Body of pancreas (tissue), 4 donors: Measurements from ENCODE around the gene MYO15B. TPM values are rescaled to one million over a fixed set of nuclear protein-coding genes. Genes with fewer than 3 reads are reported as not detected.

Experiments used
- ATAC-seq: fragments of 150-250 bp; one replicate; pipeline ENCODE4 v1.9.1; 2016
- DNase-seq, 4 donors: peaks; one replicate each; pipeline ENCODE4 v3.0.0-alpha.2; 2019
- H3K27ac ChIP-seq, 4 donors: fragments of 200-600 bp; sonication (generic); 1 replicate in 3 of 4; 2 replicates in 1 of 4; pipeline versions ENCODE4 v1.5.1 to v1.6.1; 2016 to 2019; ENCODE audit warnings: mild to moderate bottlenecking in 1 of 4, mixed read lengths in 1 of 4, moderate library complexity in 1 of 4
- H3K27me3 ChIP-seq, 2 donors: fragments of 200-600 bp; sonication (generic); one replicate each; pipeline ENCODE4 v1.6.0; 2016; ENCODE audit warnings: mild to moderate bottlenecking in 1 of 2
- H3K36me3 ChIP-seq, 2 donors: fragments of 200-600 bp; sonication (generic); replicated peaks in 1 of 2; 2 replicates each; pipeline ENCODE4 v1.5.1; 2016; ENCODE audit warnings: low read depth in 2 of 2; ENCODE audit not compliant: insufficient read depth in 1 of 2
- H3K4me1 ChIP-seq: fragments of 200-600 bp; sonication (generic); one replicate; pipeline ENCODE4 v1.6.0; 2016
- H3K4me3 ChIP-seq, 2 donors: fragments of 200-600 bp; sonication (generic); 1 replicate in 1 of 2; 2 replicates in 1 of 2; pipeline ENCODE4 v1.5.1; 2016 to 2019
- H3K9me3 ChIP-seq, 3 donors: fragments of 200-600 bp; sonication (generic); 1 replicate in 2 of 3; 2 replicates in 1 of 3; pipeline ENCODE4 v1.5.1; 2016
- CTCF ChIP-seq, 7 experiments: fragments of 450-650 bp in 4 of 7; fragments of 200-600 bp in 3 of 7; sonication (generic) in 3 of 7; IDR thresholded peaks; one replicate each; pipeline ENCODE4 v1.5.1; 2016 to 2019; ENCODE audit warnings: antibody characterized with exemption in 7 of 7
- POLR2A ChIP-seq, 3 donors: fragments of 450-650 bp; IDR thresholded peaks; one replicate each; pipeline ENCODE4 v1.6.1; 2016; ENCODE audit warnings: antibody characterized with exemption in 3 of 3, mild to moderate bottlenecking in 2 of 3
- WGBS, 2 donors: methylation state at CpG; one replicate each; pipeline ENCODE4 v1.1.5; 2017; 5-methylcytosine and 5-hydroxymethylcytosine counted together
- intact Hi-C: fragments of 100-400 bp; cut with DNase I; formaldehyde crosslinking; loops from one replicate; pipeline ENCODE4 v1.15.1; 2023
- total RNA-seq, 2 donors: library from RNA; depleted of rRNA; stranded (reverse); fragments of >200 nt; gene quantifications; one replicate each; pipeline ENCODE4 v1.1.0, GENCODE V29; 2016

The MYO15B gene
- total RNA-seq, 2 donors from 2014 or later: 61.2 to 183 TPM

GRCh38 chr17:75584849-75585175, 2.8 kb upstream of the MYO15B start:
- Histone ChIP-seq H3K9me3 (no peaks in the 10 kb centered on the region), H3K27me3 (no peaks in the 10 kb centered on the region), H3K4me3 (no peak overlapping the region), H3K4me1 (peaks cover 21% of the 10 kb centered on the region), H3K36me3 (no peaks in the 10 kb centered on the region), H3K27ac (no peak overlapping the region)
- no peak for TF ChIP-seq CTCF (IDR thresholded peaks at IDR 0.05)
- TF ChIP-seq POLR2A (IDR thresholded peaks at IDR 0.05): no peak
- DNase-seq (no peak), ATAC-seq (no peak)
- intact Hi-C loops: no loop called here
- 83 to 85% methylated on average over 5 to 7 of the region's 7 CpGs for WGBS, 2 donors

GRCh38 chr17:75588596-75589011, 1.0 kb downstream of the MYO15B start:
- 17 to 87% methylated on average over 5 to 31 of the region's 49 CpGs for WGBS, 2 donors
- Histone ChIP-seq H3K36me3 (no peaks in the 10 kb centered on the region), H3K27ac (peak overlapping the region; percentile 75 to 92 (median 82)), H3K9me3 (no peaks in the 10 kb centered on the region), H3K4me1 (peaks cover 25% of the 10 kb centered on the region), H3K27me3 (no peaks in the 10 kb centered on the region), H3K4me3 (peak overlapping the region in 1 of 2 donors; percentile 0)
- TF ChIP-seq POLR2A (IDR thresholded peaks at IDR 0.05) (peak in 1 of 3 donors; percentile 5), CTCF (IDR thresholded peaks at IDR 0.05) (no peak)
- DNase-seq (peak; percentile 77 to 85 (median 80)), ATAC-seq (peak; percentile 73)
- intact Hi-C loops: no loop called here

- 2 to 7% methylated on average over 11 to 90 of the region's 100 CpGs for WGBS, 2 donors
- H3K27ac ChIP-seq: peak overlapping the region; percentile 75 to 92 (median 82)
- DNase-seq: peak; percentile 94 to 98 (median 97)
- peak overlapping the region; percentile 38 to 44 for H3K4me3 ChIP-seq
- no peaks in the 10 kb centered on the region for H3K27me3 ChIP-seq
- H3K4me1 ChIP-seq: peaks cover 25% of the 10 kb centered on the region
- ATAC-seq: peak; percentile 94
- TF ChIP-seq POLR2A (IDR thresholded peaks at IDR 0.05) (peak in 1 of 3 donors; percentile 32), CTCF (IDR thresholded peaks at IDR 0.05) (peak; percentile 32 to 95 (median 86))
- intact Hi-C loops: no loop called here
- no peaks in the 10 kb centered on the region for H3K36me3 ChIP-seq
- H3K9me3 ChIP-seq: no peaks in the 10 kb centered on the region
Measured at GRCh38 chr17:75589012-75589918, 1.7 kb downstream of the MYO15B start.

- no peaks in the 10 kb centered on the region for H3K27me3 ChIP-seq
- no peaks in the 10 kb centered on the region for H3K9me3 ChIP-seq
- H3K27ac ChIP-seq: peak overlapping the region in 3 of 4 donors; percentile 19 to 89 (median 75)
- H3K4me1 ChIP-seq: peaks cover 25% of the 10 kb centered on the region
- 58 to 80% methylated on average over 1 to 23 of the region's 29 CpGs for WGBS, 2 donors
- ATAC-seq (no peak), DNase-seq (peak in 3 of 4 donors; percentile 31 to 47 (median 40))
- intact Hi-C loops: loop anchor here (5.0 kb wide), 1 partner anchor 163 kb away; no protein-coding TSS in a partner anchor
- TF ChIP-seq POLR2A (IDR thresholded peaks at IDR 0.05): no peak
- TF ChIP-seq CTCF (IDR thresholded peaks at IDR 0.05): no peak
- no peak overlapping the region for H3K4me3 ChIP-seq
- H3K36me3 ChIP-seq: no peaks in the 10 kb centered on the region
Measured at GRCh38 chr17:75589919-75590303, 2.3 kb downstream of the MYO15B start.
